ENCODE results near the gene MTMR4.

DNA sequence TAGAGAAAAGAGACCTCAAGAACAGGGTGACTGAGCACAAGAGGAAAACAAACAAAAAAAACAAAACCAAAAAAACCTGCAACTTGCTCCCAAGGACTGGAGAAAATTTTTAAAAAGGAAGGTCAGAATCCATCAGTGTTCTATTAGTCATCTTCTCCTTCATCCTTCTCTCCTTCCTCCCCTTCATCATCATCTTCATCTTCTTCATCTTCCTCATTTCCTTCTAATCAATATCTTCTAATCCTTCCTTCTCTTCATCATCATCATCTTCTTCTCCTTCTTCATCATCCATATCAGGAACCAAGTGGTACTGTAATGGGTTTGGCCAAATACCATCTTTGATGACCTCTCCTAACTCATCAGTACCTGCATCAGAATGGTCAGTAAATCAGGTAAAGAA, 38.5 kb downstream of the MTMR4 start:
- TF ChIP-seq, protein P1, sequence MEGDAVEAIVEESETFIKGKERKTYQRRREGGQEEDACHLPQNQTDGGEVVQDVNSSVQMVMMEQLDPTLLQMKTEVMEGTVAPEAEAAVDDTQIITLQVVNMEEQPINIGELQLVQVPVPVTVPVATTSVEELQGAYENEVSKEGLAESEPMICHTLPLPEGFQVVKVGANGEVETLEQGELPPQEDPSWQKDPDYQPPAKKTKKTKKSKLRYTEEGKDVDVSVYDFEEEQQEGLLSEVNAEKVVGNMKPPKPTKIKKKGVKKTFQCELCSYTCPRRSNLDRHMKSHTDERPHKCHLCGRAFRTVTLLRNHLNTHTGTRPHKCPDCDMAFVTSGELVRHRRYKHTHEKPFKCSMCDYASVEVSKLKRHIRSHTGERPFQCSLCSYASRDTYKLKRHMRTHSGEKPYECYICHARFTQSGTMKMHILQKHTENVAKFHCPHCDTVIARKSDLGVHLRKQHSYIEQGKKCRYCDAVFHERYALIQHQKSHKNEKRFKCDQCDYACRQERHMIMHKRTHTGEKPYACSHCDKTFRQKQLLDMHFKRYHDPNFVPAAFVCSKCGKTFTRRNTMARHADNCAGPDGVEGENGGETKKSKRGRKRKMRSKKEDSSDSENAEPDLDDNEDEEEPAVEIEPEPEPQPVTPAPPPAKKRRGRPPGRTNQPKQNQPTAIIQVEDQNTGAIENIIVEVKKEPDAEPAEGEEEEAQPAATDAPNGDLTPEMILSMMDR (IDR thresholded peaks at IDR 0.05) = no peak
- no peak for TF ChIP-seq POLR2A (IDR thresholded peaks at IDR 0.05)

Data from body of pancreas (tissue), 4 donors.